GM12891 (cell line): ENCODE data around the gene MT1A.

Experiments
- PAX5 ChIP-seq: IDR thresholded peaks from 2 replicates; pipeline ENCODE4 v1.6.1; 2011; ENCODE audit warnings: low read length, moderate library complexity, mild to moderate bottlenecking; ENCODE audit not compliant: insufficient read depth, severe bottlenecking
- POLR2A ChIP-seq: IDR thresholded peaks from 2 replicates; pipeline ENCODE4 v1.6.1; 2011; ENCODE audit warnings: low read depth, low read length, control low read depth
- POLR2AphosphoS5 ChIP-seq: IDR thresholded peaks from 2 replicates; pipeline ENCODE4 v1.6.1; 2011; ENCODE audit warnings: low read depth, low read length, control low read depth
- POU2F2 ChIP-seq: IDR thresholded peaks from 2 replicates; pipeline ENCODE4 v1.6.1; 2011; ENCODE audit warnings: low read depth, mild to moderate bottlenecking, control low read depth, low read length, moderate library complexity
- TAF1 ChIP-seq: IDR thresholded peaks from 2 replicates; pipeline ENCODE4 v1.6.1; 2011; ENCODE audit warnings: low read depth, low read length, control low read depth

GRCh38 chr16:56608043-56608875 is 30.2 kb upstream of the MT1A start, which contains the start of gene MT2A:
- TF ChIP-seq POLR2A, result no peak
- no peak for TF ChIP-seq POLR2AphosphoS5
- no peak for TF ChIP-seq TAF1
- TF ChIP-seq PAX5, result no peak
- TF ChIP-seq POU2F2, result no peak
